ENCODE results near the gene CHML. TPM values are rescaled to one million over a fixed set of nuclear protein-coding genes. Genes with fewer than 3 reads are reported as not detected.

CHML gene
- total and polyA plus RNA-seq, 2 donors (not counting 1 experiment from before 2014, with no cell fraction given) = 9.7 to 34.0 TPM

DNA sequence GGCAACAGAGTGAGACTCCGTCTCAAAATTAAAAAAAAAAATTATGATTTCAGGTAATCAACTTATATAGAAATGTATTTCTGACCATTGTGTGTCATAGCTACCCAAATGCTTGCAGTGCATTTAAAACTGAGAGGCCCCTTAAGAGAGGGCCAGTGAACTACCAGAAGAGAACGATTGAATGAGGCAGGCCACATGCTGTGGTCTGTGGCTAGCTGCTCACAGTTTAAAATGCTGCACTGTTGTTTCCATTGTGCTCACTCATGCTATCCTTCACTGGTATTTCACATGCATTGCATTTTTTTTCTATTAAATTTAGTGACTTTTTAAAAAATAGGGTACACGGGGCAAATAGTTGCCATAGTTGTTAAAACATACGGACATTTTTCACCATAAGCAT, 26.0 kb downstream of the CHML start:
- DNase-seq = no peak
- Mint-ChIP-seq H3K27ac (no peak overlapping the region), H3K27me3 (no peaks in the 10 kb centered on the region), H3K4me1 (peaks cover 5% of the 10 kb centered on the region), H3K4me3 (no peak overlapping the region), H3K9me3 (ENCODE audit: insufficient read depth) (no peaks in the 10 kb centered on the region)
- H2AFZ ChIP-seq (ENCODE audit: insufficient read depth, low read depth, low read length, poor library complexity, severe bottlenecking) = no peak overlapping the region
- peaks cover 6 to 7% of the 10 kb centered on the region in 2 donors for H3K4me1 ChIP-seq (ENCODE audit: control insufficient read depth in 2 of 2, insufficient read depth in 2 of 2, low read length in 2 of 2)
- no peak for TF ChIP-seq EZH2 (IDR thresholded peaks at IDR 0.05; ENCODE audit: borderline replicate concordance, insufficient read depth, low read depth, low read length, poor library complexity, severe bottlenecking)
- TF ChIP-seq, protein P1, sequence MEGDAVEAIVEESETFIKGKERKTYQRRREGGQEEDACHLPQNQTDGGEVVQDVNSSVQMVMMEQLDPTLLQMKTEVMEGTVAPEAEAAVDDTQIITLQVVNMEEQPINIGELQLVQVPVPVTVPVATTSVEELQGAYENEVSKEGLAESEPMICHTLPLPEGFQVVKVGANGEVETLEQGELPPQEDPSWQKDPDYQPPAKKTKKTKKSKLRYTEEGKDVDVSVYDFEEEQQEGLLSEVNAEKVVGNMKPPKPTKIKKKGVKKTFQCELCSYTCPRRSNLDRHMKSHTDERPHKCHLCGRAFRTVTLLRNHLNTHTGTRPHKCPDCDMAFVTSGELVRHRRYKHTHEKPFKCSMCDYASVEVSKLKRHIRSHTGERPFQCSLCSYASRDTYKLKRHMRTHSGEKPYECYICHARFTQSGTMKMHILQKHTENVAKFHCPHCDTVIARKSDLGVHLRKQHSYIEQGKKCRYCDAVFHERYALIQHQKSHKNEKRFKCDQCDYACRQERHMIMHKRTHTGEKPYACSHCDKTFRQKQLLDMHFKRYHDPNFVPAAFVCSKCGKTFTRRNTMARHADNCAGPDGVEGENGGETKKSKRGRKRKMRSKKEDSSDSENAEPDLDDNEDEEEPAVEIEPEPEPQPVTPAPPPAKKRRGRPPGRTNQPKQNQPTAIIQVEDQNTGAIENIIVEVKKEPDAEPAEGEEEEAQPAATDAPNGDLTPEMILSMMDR (IDR thresholded peaks at IDR 0.05) = no peak
- peaks cover 0 to 6% of the 10 kb centered on the region in 2 experiments for H3K36me3 ChIP-seq (replicated peaks in 1 of 2; ENCODE audit: control extremely low read depth in 1 of 2, control insufficient read depth in 1 of 2, extremely low read depth in 1 of 2, insufficient read depth in 2 of 2, low read length in 1 of 2)
- intact Hi-C loops (cut with micrococcal nuclease) = no loop called here
- no peak overlapping the region for H3K27ac ChIP-seq (ENCODE audit: low read length in 2 of 2)
- 57% methylated on average over 2 of the region's 4 CpGs for WGBS (ENCODE audit: insufficient coverage)
- H3K9me3 ChIP-seq (ENCODE audit: control extremely low read depth in 1 of 3, control insufficient read depth in 2 of 3, insufficient read depth in 1 of 3, low read length in 2 of 3) = no peaks in the 10 kb centered on the region
- no peak for ATAC-seq (ENCODE audit: low read depth)
- peaks cover 8% of the 10 kb centered on the region for H4K20me1 ChIP-seq (ENCODE audit: control insufficient read depth, insufficient read depth, low read length, poor library complexity, severe bottlenecking)
- no peak overlapping the region for H3K4me2 ChIP-seq (replicated peaks; ENCODE audit: low read depth, low read length, poor library complexity, severe bottlenecking)
- no peak overlapping the region for H3K4me3 ChIP-seq (ENCODE audit: control extremely low read depth in 1 of 5, extremely low read depth in 1 of 5, insufficient read depth in 1 of 5, low read depth in 2 of 5, low read length in 4 of 5)
- H3K27me3 ChIP-seq (replicated peaks in 1 of 4; ENCODE audit: control extremely low read depth in 1 of 4, control insufficient read depth in 3 of 4, insufficient read depth in 4 of 4, low read length in 3 of 4) = no peaks in the 10 kb centered on the region
- no peak overlapping the region for H3K9ac ChIP-seq (ENCODE audit: low read length)
- ChIA-PET CTCF (interaction anchor here (0.6 to 5.9 kb wide), 4 partner anchors 13 to 384 kb away, joined by 3 to 62 read pairs (median 6); no protein-coding TSS in a partner anchor), POLR2A (no interaction called here)
- peaks cover 12% of the 10 kb centered on the region for H3K79me2 ChIP-seq (ENCODE audit: control insufficient read depth, insufficient read depth, low read length)

DNA sequence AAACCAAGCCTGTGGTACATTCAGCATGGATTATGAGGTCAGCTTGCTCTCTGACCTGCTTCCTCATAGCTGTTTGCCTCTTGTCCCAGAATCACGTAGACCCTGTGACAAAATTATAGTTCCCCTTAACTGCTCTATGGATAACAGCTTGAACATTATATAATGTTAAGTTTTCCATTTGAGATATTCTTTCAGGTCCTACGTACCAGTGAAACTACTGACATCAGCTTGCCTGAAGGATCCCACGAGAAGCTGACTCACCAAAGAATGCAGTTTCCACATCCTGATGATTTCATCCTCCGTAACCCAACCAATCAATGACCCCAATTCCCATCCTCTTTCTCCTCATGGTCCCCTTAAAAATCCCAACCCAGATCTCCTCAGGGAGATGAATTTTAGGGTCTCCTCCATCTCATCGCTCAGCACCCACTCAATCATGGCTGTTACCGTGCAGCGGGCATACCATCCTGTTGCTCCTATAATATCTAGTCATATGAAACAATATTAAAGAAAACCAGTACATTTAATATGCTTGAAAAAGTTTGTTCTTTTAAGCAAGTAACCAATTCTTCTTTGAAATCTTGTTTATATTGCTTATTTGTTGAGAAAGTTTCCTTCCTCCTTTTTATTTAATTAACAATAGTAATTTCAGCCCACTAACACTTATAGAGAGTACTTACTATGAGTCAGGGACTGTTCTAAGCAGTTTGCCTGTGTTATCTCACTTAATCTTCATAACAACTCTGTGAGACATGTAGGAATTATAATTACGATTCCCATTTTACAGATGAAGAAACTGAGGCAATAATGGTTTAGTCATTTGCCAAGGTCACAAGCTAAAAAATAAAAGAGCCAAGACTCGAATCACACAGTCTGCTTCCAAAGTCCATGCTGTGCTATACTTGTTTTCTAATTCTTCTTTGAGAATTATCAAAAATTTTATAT, 27.4 kb downstream of the CHML start:
- POLR2A ChIA-PET = no interaction called here
- H3K9me3 ChIP-seq (ENCODE audit: control extremely low read depth in 1 of 3, control insufficient read depth in 2 of 3, insufficient read depth in 1 of 3, low read length in 2 of 3) = no peaks in the 10 kb centered on the region
- no peak overlapping the region for H3K4me2 ChIP-seq (replicated peaks; ENCODE audit: low read depth, low read length, poor library complexity, severe bottlenecking)
- Mint-ChIP-seq H3K27me3 (no peaks in the 10 kb centered on the region), H3K27ac (no peak overlapping the region), H3K9me3 (ENCODE audit: insufficient read depth) (no peaks in the 10 kb centered on the region), H3K4me3 (no peak overlapping the region), H3K4me1 (peaks cover 2% of the 10 kb centered on the region)
- H3K4me1 ChIP-seq (ENCODE audit: control insufficient read depth in 2 of 2, insufficient read depth in 2 of 2, low read length in 2 of 2) = peaks cover 6 to 7% of the 10 kb centered on the region in 2 donors
- no peak overlapping the region for H2AFZ ChIP-seq (ENCODE audit: insufficient read depth, low read depth, low read length, poor library complexity, severe bottlenecking)
- H3K4me3 ChIP-seq (ENCODE audit: control extremely low read depth in 1 of 5, extremely low read depth in 1 of 5, insufficient read depth in 1 of 5, low read depth in 2 of 5, low read length in 4 of 5) = no peak overlapping the region
- intact Hi-C loops (cut with micrococcal nuclease) = no loop called here
- H3K27me3 ChIP-seq (replicated peaks in 1 of 4; ENCODE audit: control extremely low read depth in 1 of 4, control insufficient read depth in 3 of 4, insufficient read depth in 4 of 4, low read length in 3 of 4) = no peaks in the 10 kb centered on the region
- peaks cover 0 to 3% of the 10 kb centered on the region in 2 experiments for H3K36me3 ChIP-seq (replicated peaks in 1 of 2; ENCODE audit: control extremely low read depth in 1 of 2, control insufficient read depth in 1 of 2, extremely low read depth in 1 of 2, insufficient read depth in 2 of 2, low read length in 1 of 2)
- no peak for TF ChIP-seq EZH2 (IDR thresholded peaks at IDR 0.05; ENCODE audit: borderline replicate concordance, insufficient read depth, low read depth, low read length, poor library complexity, severe bottlenecking)
- TF ChIP-seq, protein P1 (IDR thresholded peaks at IDR 0.05) = no peak
- peak overlapping the region in 1 of 2 donors; percentile 39 for H3K27ac ChIP-seq (ENCODE audit: low read length in 2 of 2)
- ATAC-seq (ENCODE audit: low read depth) (no peak), DNase-seq (no peak)
- no peak overlapping the region for H3K9ac ChIP-seq (ENCODE audit: low read length)
- CTCF ChIA-PET = interaction anchor here (0.8 to 5.9 kb wide), 15 partner anchors 8 to 385 kb away, joined by 3 to 67 read pairs (median 8); partner anchors contain the start of gene MAP1LC3C
- peaks cover 8% of the 10 kb centered on the region for H4K20me1 ChIP-seq (ENCODE audit: control insufficient read depth, insufficient read depth, low read length, poor library complexity, severe bottlenecking)
- H3K79me2 ChIP-seq (ENCODE audit: control insufficient read depth, insufficient read depth, low read length) = peaks cover 12% of the 10 kb centered on the region
- WGBS (ENCODE audit: insufficient coverage) = 91% methylated on average over 4 of the region's 9 CpGs
